HEK293 (cell line): Measurements from ENCODE around the gene NSFL1C.

Source experiments
- YY1 ChIP-seq: fragments of 450-650 bp; formaldehyde crosslinking; IDR thresholded peaks from 2 replicates; pipeline ENCODE4 v1.5.1; 2018; ENCODE audit warnings: missing biosample characterization, missing genetic modification characterization
- ZNF776 ChIP-seq: fragments of 450-650 bp; formaldehyde crosslinking; IDR thresholded peaks from 2 replicates; pipeline ENCODE4 v1.5.0; 2017; ENCODE audit warnings: missing biosample characterization, missing genetic modification characterization, borderline replicate concordance

GRCh38 chr20:1396702-1397101 is 69.9 kb downstream of the NSFL1C start:
- no peak for TF ChIP-seq ZNF776
- TF ChIP-seq YY1 (tag by site-specific recombination) = no peak
